ELR (cell line): Measurements from ENCODE around the gene USP10.

Source experiments
- DNase-seq: peaks from one replicate; pipeline ENCODE4 v3.0.0-alpha.2; 2015; ENCODE audit warnings: low read depth

Gene USP10

GRCh38 chr16:84823926-84824325, 124.1 kb downstream of the USP10 start:
- DNase-seq: no peak

- peak; percentile 81 for DNase-seq
Measured at GRCh38 chr16:84825896-84826557, 126.2 kb downstream of the USP10 start.

- DNase-seq: peak; percentile 64
Measured at GRCh38 chr16:84826558-84826941, 126.8 kb downstream of the USP10 start.

GRCh38 chr16:84827131-84827574, 127.4 kb downstream of the USP10 start:
- DNase-seq: peak; percentile 50

GRCh38 chr16:84827897-84828296, 128.1 kb downstream of the USP10 start:
- DNase-seq: no peak

GRCh38 chr16:84828322-84828721, 128.5 kb downstream of the USP10 start:
- DNase-seq: no peak
